Lower lobe of right lung (tissue), 2 donors: Measurements from ENCODE around the gene VWA5B1. TPM values are rescaled to one million over a fixed set of nuclear protein-coding genes. Genes with fewer than 3 reads are reported as not detected.
"Not testable (repeated sequence)": the region's sequence is repeated elsewhere in the genome, so short reads cannot be mapped to it uniquely, and the experiment has no call there.

ENCODE experiments used
- ATAC-seq, 2 donors: fragments of 200-7000 bp; cut with Tn5 transposase; one replicate each; pipeline ENCODE4 v1.9.1; 2020 to 2022; ENCODE audit warnings: mild to moderate bottlenecking in 2 of 2, moderate library complexity in 2 of 2
- DNase-seq: peaks from one replicate; pipeline ENCODE4 v3.0.0-alpha.2; 2020
- H3K27ac ChIP-seq: fragments of 200-600 bp; one replicate; pipeline ENCODE4 v1.8.0; 2022
- H3K27me3 ChIP-seq: fragments of 200-600 bp; one replicate; pipeline ENCODE4 v1.8.0; 2022; ENCODE audit warnings: low read depth
- H3K36me3 ChIP-seq: fragments of 200-600 bp; one replicate; pipeline ENCODE4 v1.8.0; 2022; ENCODE audit warnings: mild to moderate bottlenecking
- H3K4me1 ChIP-seq: fragments of 200-600 bp; one replicate; pipeline ENCODE4 v1.8.0; 2022
- H3K4me3 ChIP-seq: fragments of 200-600 bp; one replicate; pipeline ENCODE4 v1.8.0; 2022; ENCODE audit warnings: mild to moderate bottlenecking
- H3K9me3 ChIP-seq: fragments of 200-600 bp; one replicate; pipeline ENCODE4 v1.8.0; 2022
- intact Hi-C: fragments of 100-400 bp; cut with DNase I; formaldehyde crosslinking; loops from one replicate; pipeline ENCODE4 v1.11.0; 2022
- total RNA-seq: library from RNA; stranded (reverse); fragmentation: NEBNext Ultra II Directional; extraction: Animal tissue kit (Norgen Biotek cat#: 25700); gene quantifications from one replicate; pipeline ENCODE4 v1.2.1, GENCODE V29; 2021
- TF ChIP-seq, protein P1 (sequence below): fragments of 200-600 bp; IDR thresholded peaks from one replicate; pipeline ENCODE4 v1.8.0; 2022; ENCODE audit warnings: antibody characterized with exemption, mild to moderate bottlenecking
- donor health status: DM: no; HTN: yes; CAD: no; lungs with severe emphysema.

VWA5B1 gene
- total RNA-seq, 1 donor from 2014 or later = 0.30 TPM

- DNase-seq (no peak), ATAC-seq (no peak)
- peaks cover 8% of the 10 kb centered on the region for H3K27me3 ChIP-seq
- no peaks in the 10 kb centered on the region for H3K9me3 ChIP-seq
- H3K4me1 ChIP-seq = no peaks in the 10 kb centered on the region
- H3K27ac ChIP-seq = no peak overlapping the region
- intact Hi-C loops = no loop called here
- H3K36me3 ChIP-seq = no peaks in the 10 kb centered on the region
- TF ChIP-seq, protein P1, sequence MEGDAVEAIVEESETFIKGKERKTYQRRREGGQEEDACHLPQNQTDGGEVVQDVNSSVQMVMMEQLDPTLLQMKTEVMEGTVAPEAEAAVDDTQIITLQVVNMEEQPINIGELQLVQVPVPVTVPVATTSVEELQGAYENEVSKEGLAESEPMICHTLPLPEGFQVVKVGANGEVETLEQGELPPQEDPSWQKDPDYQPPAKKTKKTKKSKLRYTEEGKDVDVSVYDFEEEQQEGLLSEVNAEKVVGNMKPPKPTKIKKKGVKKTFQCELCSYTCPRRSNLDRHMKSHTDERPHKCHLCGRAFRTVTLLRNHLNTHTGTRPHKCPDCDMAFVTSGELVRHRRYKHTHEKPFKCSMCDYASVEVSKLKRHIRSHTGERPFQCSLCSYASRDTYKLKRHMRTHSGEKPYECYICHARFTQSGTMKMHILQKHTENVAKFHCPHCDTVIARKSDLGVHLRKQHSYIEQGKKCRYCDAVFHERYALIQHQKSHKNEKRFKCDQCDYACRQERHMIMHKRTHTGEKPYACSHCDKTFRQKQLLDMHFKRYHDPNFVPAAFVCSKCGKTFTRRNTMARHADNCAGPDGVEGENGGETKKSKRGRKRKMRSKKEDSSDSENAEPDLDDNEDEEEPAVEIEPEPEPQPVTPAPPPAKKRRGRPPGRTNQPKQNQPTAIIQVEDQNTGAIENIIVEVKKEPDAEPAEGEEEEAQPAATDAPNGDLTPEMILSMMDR = no peak
- H3K4me3 ChIP-seq = no peak overlapping the region
These were observed 24.5 kb upstream of the VWA5B1 start for GRCh38 chr1:20266141-20266540.

- Histone ChIP-seq H3K4me3 (no peak overlapping the region), H3K36me3 (no peaks in the 10 kb centered on the region), H3K4me1 (no peaks in the 10 kb centered on the region), H3K27me3 (peaks cover 8% of the 10 kb centered on the region), H3K27ac (no peak overlapping the region), H3K9me3 (no peaks in the 10 kb centered on the region)
- no peak for DNase-seq
- intact Hi-C loops = no loop called here
- no peak for ATAC-seq
- TF ChIP-seq, protein P1 = no peak
These were observed 24.0 kb upstream of the VWA5B1 start for GRCh38 chr1:20266642-20267041.

- intact Hi-C loops = no loop called here
- Histone ChIP-seq H3K27ac (no peak overlapping the region), H3K4me1 (no peaks in the 10 kb centered on the region), H3K9me3 (no peaks in the 10 kb centered on the region), H3K36me3 (no peaks in the 10 kb centered on the region), H3K4me3 (no peak overlapping the region), H3K27me3 (peaks cover 7% of the 10 kb centered on the region)
- DNase-seq (no peak), ATAC-seq (no peak)
- TF ChIP-seq, protein P1 = no peak
These were observed 18.9 kb upstream of the VWA5B1 start for GRCh38 chr1:20271498-20272400.

DNA sequence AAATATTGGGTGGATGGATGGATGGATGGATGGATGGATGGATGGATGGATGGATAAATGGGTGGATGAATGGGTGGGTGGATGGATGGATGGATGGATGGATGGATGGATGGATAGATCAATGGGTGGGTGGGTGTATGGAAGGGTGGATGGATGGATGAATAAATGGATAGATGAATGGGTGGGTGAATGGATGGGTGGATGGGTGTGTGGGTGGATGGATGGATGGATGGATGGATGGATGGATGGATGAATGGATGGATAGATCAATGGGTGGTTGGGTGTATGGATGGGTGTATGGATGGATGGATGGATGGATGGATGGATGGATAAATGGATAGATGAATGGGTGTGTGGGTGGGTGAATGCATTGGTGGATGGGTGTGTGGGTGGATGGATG is 17.0 kb upstream of the VWA5B1 start:
- H3K27ac ChIP-seq, DNase-seq, H3K4me3 ChIP-seq, H3K4me1 ChIP-seq, H3K27me3 ChIP-seq, intact Hi-C loops, H3K9me3 ChIP-seq, H3K36me3 ChIP-seq, ATAC-seq: not testable (repeated sequence)

DNA sequence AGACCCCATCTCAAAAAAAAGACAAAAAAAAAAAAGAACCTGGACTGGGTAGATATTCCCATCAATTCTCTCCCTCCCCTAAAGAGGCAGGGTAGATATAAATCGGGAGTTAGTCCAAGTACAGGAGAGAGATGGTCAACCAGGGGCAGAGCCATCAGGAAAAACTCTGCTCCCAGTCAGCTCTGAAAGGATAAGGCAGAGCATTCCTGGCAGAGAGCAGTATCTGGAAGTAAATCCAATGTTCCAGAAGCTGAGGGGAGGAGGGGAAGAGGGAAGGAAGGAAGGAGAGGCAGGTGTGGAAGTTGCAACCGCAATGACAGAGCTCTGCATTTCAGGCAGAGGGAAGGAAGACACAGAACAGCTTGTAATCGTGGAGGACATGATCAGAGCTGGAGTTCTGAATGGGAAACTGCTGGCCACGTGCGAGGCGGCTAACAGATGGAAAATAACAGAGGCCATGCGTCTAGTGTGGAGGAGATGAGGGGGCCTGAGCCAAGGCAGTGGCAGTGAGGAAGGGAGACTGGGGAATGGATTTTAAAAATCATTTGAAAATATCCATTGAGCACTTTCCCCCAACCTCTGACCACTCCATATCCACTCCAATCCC is 15.3 kb upstream of the VWA5B1 start:
- TF ChIP-seq, protein P1 = no peak
- Histone ChIP-seq H3K27ac (no peak overlapping the region), H3K27me3 (peaks cover 10% of the 10 kb centered on the region), H3K4me1 (no peaks in the 10 kb centered on the region), H3K4me3 (no peak overlapping the region), H3K36me3 (no peaks in the 10 kb centered on the region), H3K9me3 (no peaks in the 10 kb centered on the region)
- no peak for DNase-seq
- ATAC-seq = no peak
- intact Hi-C loops = no loop called here
